Pons (tissue), 1 donor: ENCODE data around the gene DUSP3.
A peak's percentile ranks its signal among the peaks of the same experiment; 100 is the strongest.

Source experiments
- DNase-seq: peaks from one replicate; pipeline ENCODE4 v3.0.0-alpha.2; 2016; ENCODE audit warnings: low spot score

Gene DUSP3

DNA sequence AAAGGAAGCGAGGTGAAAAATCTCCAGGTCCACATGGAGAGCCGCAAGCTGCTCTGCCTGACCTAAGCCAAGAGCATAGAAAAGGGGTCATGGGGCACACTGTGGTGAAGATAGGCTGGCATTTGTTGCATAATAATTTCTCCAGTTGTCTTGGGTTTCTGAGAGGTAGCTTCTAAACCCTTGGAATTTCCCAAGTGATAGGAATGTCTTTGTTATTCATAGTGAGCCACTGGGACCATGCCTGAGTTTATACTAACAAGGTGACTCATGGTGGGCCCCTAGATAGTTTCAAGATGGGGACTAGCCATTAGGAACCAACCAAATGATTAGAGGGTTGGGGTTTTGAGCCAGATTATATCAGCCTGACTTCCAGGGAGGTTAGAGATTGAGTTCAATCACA, 45.8 kb downstream of the DUSP3 start:
- DNase-seq = no peak

DNA sequence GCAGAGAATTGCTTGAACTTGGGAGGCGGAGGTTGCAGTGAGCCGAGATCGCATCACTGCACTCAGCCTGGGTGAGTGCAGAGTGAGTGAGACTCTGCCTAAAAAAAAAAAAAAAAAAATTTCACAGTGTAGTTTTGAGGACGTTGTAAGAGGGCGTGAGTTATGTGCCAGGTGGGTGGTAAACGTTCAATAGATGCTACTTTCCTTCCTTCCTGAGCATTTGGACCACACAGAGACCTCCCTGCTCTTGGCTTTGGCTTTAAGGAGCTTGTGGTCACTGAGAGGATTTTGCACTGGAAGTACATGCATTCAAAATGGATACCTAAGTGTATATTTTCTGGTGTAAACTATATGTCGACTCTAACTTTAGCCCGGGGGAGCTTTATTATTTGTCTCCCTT, 50.7 kb downstream of the DUSP3 start:
- DNase-seq = no peak

DNA sequence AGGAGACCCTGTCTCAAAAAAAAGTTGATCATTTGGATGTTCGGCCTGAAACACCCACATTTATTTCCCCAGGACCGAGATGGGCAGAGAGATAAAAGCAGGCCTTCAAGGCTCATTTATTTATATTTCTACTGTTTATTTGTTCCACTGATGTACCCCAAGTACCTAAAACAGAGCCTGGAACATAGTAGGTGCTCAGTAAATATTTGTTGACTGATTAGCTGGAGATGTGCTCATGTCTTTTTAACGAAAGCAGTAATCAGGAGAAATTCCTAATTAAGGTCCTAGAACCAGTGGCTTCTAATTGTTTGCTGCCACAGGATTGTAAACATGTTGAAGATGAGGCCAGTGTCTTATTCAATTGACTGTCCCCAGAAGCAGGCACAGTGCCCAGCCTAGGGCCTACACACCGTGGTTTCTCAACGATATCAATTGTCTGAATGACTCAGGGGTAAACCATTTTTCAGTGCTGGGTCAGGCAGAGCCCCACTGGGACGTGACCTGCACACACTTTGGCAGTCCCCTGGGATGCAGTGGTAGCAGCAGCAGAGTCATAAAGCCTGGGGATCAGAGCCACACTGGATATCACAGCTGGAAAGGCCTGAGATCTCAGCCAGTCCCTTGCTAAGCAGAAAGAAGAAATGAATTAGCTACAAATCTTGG, 54.9 kb downstream of the DUSP3 start:
- DNase-seq = no peak

DNA sequence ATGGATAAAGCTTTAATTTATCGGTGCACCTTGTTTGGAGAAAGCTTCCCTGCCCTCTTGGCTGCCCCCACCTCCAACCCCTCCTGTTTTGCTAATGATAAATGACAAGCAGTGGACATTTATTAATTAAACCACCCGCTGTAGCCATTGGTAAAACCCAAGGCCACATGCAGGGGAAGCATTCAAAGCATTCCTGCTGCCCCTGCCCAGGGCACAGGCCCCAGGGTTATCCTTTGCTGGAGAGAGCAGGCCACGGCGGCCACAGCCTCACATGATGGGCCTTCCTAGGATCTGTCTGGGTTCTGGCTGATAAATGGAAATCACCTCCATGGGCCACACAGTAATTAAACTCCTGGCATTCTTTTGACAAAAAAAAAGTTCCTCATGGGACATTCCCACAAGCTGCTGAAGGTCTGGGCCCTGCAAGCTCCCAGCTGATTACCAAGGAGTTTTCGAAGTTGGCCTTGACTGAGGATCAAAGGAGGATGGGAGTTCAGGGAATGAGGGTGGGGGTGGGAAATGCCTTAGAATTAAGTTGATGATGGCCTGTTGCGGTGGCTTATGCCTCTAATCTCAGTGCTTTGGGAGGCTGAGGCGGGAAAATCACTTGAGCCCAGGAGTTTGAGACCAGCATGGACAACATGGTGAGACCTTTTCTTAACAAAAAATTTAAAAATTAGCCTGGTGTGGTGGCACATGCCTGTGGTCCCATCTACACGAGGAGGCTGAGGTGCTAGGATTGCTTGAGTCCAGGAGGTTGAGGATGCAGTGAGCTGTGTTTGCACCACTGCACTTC, 55.7 kb downstream of the DUSP3 start:
- DNase-seq = no peak

DNA sequence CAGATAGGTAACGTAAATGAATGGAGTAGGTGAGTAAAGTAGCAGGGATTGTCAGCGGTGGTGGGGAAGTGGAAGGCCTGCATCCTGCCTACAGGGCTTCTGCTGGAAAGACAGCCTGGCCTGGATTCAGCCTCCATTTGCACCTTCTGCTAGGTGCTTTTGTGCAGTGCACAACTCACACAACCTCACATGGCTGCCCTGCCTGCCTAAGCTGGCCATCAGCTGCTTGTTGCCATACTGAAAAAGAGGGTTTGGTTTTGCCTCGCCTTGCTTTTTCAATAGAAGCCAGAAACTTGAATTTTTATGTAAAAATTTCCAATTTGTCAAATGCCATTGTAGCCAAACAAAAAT, 56.5 kb downstream of the DUSP3 start:
- no peak for DNase-seq

DNA sequence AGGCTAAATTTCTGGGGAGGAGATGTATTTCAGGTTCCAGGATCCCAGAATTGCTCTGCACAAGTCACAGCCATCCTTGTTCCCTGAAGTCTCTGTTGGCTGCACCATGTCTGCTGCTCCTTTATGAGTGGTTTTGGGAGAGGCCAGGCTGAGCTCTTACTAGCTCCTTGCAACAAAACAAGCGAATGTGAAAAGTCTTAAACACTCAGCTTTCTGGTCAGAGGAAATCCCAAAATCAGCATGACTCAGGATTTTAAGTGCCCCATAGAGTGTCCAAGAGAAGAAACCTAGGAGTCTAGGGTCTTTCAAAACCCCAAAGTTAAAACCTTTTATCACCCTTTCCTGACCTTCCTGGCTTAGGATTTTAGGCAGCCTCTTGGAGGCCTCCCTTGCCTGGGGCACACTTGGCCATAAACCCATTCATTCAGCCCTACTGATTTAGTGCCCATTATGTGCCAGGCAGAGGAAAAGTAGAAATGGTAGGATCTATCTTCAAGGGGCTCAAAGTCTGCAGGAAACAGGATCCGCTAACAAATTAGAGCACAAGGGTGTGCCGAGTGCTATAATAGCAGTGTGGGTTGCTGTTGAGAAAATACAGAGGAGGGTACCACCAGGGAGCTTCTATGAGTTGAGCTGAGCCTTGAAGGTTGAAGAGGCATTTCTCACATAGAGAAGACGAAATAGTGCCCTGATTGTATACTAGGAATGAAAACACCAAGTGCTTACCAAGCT, 57.1 kb downstream of the DUSP3 start:
- DNase-seq = no peak

DNA sequence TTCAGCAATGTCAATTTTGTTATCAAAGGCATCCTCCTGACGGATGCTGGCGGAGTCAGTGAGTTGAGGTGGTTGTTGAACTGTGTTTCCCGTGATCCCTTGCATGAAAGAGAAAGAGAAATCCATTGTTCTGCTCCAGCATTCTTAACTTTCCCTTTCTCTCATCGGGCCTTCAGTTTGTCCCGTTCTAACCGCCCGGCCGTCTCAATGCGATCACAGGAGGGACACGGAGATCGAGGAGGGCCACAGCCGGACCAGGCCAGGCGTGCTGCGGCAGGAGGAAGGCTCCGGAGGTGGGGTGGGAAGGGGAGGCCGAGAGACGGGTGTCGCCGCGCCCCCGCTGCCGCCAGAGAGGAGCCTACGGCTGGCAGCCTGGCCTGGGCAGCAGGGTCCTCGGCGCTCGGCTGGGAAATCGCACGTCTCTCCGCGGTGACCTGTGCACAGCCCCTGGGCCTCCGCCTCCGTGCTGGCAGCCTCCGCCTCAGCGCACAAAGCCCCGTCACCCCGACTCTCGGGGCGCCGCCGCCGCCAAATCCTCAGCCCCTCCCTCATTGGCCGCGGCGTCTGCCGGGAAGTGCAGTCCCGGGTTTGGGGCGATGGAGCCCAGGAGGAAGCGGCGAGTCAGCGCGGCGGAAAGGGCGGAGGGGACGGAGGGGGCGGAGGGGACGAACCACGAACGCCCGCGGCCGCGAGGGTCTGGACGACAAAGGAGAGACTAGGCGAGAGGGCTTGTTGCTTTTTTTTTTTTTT, 58.3 kb downstream of the DUSP3 start:
- peak; percentile 75 for DNase-seq

DNA sequence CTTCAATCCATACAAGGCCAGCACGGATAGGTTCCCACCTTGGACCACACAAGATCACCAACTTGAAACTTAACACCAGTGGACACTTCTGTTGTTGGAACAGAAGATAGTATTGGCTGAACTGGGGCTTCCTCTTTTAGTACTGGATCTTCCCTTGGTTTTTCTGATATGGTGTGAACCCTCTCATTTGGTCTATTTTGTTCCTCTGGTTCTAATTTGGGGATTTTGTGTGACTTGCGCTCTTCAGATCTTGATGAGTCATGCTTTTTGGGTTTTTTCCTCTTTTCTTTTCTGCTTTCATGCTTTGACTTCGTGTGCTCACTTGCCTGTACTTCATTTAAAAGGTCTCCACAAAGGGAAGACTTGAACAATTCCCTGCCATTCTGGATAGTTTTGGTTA, 59.2 kb downstream of the DUSP3 start:
- DNase-seq = peak; percentile 61

DNA sequence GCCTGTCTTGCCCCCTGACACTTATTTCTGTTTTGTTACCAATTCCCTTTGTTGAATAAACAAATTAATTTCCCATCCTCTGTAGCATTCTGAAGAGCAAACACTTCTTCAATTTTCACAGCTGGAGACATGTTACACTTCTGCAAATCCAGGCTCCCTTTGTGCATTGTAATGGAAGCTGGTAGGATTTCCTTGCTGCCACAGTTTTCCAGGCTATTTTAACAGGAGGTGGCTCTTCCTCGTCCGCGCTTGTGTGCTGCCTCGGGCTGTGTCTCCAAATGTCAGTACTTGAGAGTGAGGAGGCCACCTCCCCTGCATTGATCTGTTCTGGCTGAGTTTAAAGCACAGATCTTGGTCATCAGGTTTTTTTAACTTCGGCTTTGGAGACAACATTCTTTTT, 60.2 kb downstream of the DUSP3 start:
- DNase-seq = no peak

DNA sequence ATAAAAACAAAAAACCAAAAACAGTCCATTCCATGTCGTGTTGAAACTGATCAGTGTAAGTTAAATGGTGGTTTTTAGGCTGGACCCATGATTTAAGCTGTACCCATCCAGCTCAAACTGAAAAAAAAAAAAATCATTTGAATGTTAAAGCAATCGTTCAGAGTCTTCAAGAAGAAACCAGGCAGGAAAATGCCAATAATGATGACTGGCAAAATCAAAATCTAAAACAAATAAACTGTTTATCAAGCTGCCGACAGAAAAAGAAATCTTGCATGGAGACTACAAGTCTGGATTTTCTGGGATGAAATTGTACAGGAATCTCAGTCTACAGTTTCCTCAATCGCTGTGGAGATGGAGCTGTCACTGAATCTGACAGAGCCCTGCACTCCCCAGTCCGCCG, 60.9 kb downstream of the DUSP3 start:
- no peak for DNase-seq
